Measurements from ENCODE around the gene PRKN. TPM values are rescaled to one million over a fixed set of nuclear protein-coding genes. Genes with fewer than 3 reads are reported as not detected.

The PRKN gene
- total RNA-seq, 1 experiment from 2014 or later, result 0.34 TPM

DNA sequence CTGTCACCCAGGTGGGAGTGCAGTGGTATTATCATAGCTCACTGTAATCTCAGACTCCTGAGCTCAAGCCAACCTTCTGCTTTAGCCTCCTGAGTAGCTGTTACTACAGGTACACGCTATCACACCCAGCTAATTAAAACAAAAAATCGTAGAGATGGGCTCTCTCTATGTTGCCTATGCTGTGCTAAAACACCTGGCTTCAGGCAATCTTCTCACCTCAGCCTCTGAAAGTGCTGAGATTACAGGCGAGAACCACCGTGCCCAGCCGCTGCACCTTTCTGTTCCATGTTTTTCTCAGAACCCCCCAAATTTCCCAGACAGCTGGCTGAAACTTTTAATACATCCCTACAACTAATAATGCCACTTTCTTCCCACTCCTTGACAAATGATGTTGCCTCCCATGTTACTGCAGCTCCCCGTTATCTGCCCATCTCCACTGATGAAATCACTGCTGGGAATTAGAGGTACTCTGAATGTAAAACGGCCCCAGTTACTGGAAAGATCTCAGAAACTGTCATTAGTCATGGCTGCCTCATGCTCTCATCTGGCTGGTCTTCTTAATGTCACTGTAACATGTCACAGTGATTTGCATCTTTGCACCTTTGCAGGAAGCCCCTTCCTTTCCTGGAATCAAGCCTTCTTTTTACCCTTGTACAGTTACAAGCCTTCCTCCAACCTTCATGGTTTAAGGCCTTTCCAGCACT, 697.5 kb downstream of the PRKN start:
- ChIA-PET CTCF (no interaction called here), POLR2A (no interaction called here)
- H3K27me3 ChIP-seq (replicated peaks; ENCODE audit: control insufficient read depth, insufficient read depth, low read length), result no peaks in the 10 kb centered on the region
- H3K9me3 ChIP-seq, result no peaks in the 10 kb centered on the region
- Mint-ChIP-seq H3K27me3 (ENCODE audit: insufficient read depth, unreplicated experiment) (peaks cover 8% of the 10 kb centered on the region), H3K36me3 (ENCODE audit: insufficient read depth, unreplicated experiment) (no peaks in the 10 kb centered on the region), H3K4me3 (ENCODE audit: unreplicated experiment) (no peak overlapping the region), H3K4me1 (ENCODE audit: low read depth, unreplicated experiment) (no peaks in the 10 kb centered on the region), H3K9me3 (ENCODE audit: unreplicated experiment) (no peaks in the 10 kb centered on the region), H3K27ac (ENCODE audit: unreplicated experiment) (no peak overlapping the region)
- no peaks in the 10 kb centered on the region for H3K36me3 ChIP-seq (ENCODE audit: control insufficient read depth, insufficient read depth, low read length)
- intact Hi-C loops (cut with micrococcal nuclease; ENCODE audit: unreplicated experiment), result no loop called here
- no peaks in the 10 kb centered on the region for H3K4me1 ChIP-seq
- no peak overlapping the region for H3K4me3 ChIP-seq (ENCODE audit: low read depth, low read length)
- BruUV-seq (replicated peaks), result no TSS peak
- TF ChIP-seq, protein P1, sequence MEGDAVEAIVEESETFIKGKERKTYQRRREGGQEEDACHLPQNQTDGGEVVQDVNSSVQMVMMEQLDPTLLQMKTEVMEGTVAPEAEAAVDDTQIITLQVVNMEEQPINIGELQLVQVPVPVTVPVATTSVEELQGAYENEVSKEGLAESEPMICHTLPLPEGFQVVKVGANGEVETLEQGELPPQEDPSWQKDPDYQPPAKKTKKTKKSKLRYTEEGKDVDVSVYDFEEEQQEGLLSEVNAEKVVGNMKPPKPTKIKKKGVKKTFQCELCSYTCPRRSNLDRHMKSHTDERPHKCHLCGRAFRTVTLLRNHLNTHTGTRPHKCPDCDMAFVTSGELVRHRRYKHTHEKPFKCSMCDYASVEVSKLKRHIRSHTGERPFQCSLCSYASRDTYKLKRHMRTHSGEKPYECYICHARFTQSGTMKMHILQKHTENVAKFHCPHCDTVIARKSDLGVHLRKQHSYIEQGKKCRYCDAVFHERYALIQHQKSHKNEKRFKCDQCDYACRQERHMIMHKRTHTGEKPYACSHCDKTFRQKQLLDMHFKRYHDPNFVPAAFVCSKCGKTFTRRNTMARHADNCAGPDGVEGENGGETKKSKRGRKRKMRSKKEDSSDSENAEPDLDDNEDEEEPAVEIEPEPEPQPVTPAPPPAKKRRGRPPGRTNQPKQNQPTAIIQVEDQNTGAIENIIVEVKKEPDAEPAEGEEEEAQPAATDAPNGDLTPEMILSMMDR (IDR thresholded peaks at IDR 0.05; ENCODE audit: insufficient read depth in 1 of 2, low read depth in 1 of 2, low read length in 1 of 2, severe bottlenecking in 1 of 2, unreplicated experiment in 1 of 2), result no peak
- DNase-seq, result no peak

DNA sequence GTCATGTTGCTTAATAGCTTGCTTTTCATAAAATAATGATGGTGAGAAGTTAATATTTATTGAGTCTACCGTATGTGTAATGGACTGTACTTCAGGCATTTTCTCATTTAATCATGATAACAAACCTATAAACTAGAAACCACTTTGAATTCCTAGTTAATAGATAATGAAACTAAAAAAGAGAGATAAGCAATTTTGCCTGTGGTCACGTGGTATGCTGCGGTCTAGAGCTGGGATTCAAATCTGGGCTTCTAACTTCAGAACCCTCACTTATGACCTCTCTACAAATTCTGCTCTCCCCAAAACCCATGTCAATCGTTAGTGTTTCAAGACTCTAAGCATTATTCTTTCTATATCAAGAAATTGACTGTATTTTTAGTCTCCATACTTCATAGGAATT, 700.7 kb downstream of the PRKN start:
- BruUV-seq (replicated peaks), result no TSS peak
- H3K4me3 Mint-ChIP-seq (ENCODE audit: unreplicated experiment), result no peak overlapping the region
- DNase-seq, result no peak
- Histone ChIP-seq H3K4me3 (ENCODE audit: low read depth, low read length) (no peak overlapping the region), H3K4me1 (no peaks in the 10 kb centered on the region), H3K9me3 (no peaks in the 10 kb centered on the region), H3K27me3 (replicated peaks; ENCODE audit: control insufficient read depth, insufficient read depth, low read length) (no peaks in the 10 kb centered on the region), H3K36me3 (ENCODE audit: control insufficient read depth, insufficient read depth, low read length) (no peaks in the 10 kb centered on the region)
- H3K36me3 Mint-ChIP-seq (ENCODE audit: insufficient read depth, unreplicated experiment), result no peaks in the 10 kb centered on the region
- TF ChIP-seq, protein P1 (IDR thresholded peaks at IDR 0.05; ENCODE audit: insufficient read depth in 1 of 2, low read depth in 1 of 2, low read length in 1 of 2, severe bottlenecking in 1 of 2, unreplicated experiment in 1 of 2), result no peak
- H3K9me3 Mint-ChIP-seq (ENCODE audit: unreplicated experiment), result no peaks in the 10 kb centered on the region
- H3K27ac Mint-ChIP-seq (ENCODE audit: unreplicated experiment), result no peak overlapping the region
- peaks cover 12% of the 10 kb centered on the region for H3K27me3 Mint-ChIP-seq (ENCODE audit: insufficient read depth, unreplicated experiment)
- ChIA-PET POLR2A (no interaction called here), CTCF (no interaction called here)
- H3K4me1 Mint-ChIP-seq (ENCODE audit: low read depth, unreplicated experiment), result no peaks in the 10 kb centered on the region
- intact Hi-C loops (cut with micrococcal nuclease; ENCODE audit: unreplicated experiment), result no loop called here

DNA sequence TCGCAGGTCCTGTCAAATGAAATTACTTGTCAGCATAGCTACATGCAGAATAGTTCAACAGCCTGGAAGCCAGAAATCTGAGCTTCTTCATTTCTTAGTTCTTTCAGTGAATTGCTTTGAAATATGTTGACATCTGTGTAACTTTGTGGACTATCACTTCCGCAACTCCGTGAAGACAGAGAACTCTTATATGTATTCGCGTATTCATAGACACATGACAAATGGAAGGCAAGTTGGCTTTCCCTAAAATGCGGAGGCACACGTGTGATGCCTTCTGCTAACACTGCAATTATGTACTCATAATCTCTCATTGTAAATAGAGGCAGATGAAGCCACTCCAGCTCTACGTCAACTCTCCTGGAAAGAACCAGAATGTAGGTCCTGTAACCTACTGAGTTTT, 701.5 kb downstream of the PRKN start:
- H3K4me3 ChIP-seq (ENCODE audit: low read depth, low read length), result no peak overlapping the region
- Mint-ChIP-seq H3K4me1 (ENCODE audit: low read depth, unreplicated experiment) (no peaks in the 10 kb centered on the region), H3K27me3 (ENCODE audit: insufficient read depth, unreplicated experiment) (peaks cover 12% of the 10 kb centered on the region), H3K9me3 (ENCODE audit: unreplicated experiment) (no peaks in the 10 kb centered on the region), H3K27ac (ENCODE audit: unreplicated experiment) (no peak overlapping the region), H3K4me3 (ENCODE audit: unreplicated experiment) (no peak overlapping the region), H3K36me3 (ENCODE audit: insufficient read depth, unreplicated experiment) (no peaks in the 10 kb centered on the region)
- H3K4me1 ChIP-seq, result no peaks in the 10 kb centered on the region
- ChIA-PET CTCF (no interaction called here), POLR2A (no interaction called here)
- no peaks in the 10 kb centered on the region for H3K36me3 ChIP-seq (ENCODE audit: control insufficient read depth, insufficient read depth, low read length)
- BruUV-seq (replicated peaks), result no TSS peak
- intact Hi-C loops (cut with micrococcal nuclease; ENCODE audit: unreplicated experiment), result no loop called here
- DNase-seq, result no peak
- TF ChIP-seq, protein P1 (IDR thresholded peaks at IDR 0.05; ENCODE audit: insufficient read depth in 1 of 2, low read depth in 1 of 2, low read length in 1 of 2, severe bottlenecking in 1 of 2, unreplicated experiment in 1 of 2), result no peak
- H3K9me3 ChIP-seq, result no peaks in the 10 kb centered on the region
- no peaks in the 10 kb centered on the region for H3K27me3 ChIP-seq (replicated peaks; ENCODE audit: control insufficient read depth, insufficient read depth, low read length)
